IPS-15b (cell line): ENCODE results near the gene EFHC1.

ENCODE experiments used
- H3K27me3 ChIP-seq: one replicate; pipeline ENCODE4 v1.6.1; 2013; ENCODE audit warnings: low read length; ENCODE audit not compliant: control insufficient read depth, insufficient read depth
- H3K36me3 ChIP-seq: one replicate; pipeline ENCODE4 v1.6.1; 2013; ENCODE audit warnings: low read length; ENCODE audit not compliant: control insufficient read depth, insufficient read depth
- H3K4me1 ChIP-seq: one replicate; pipeline ENCODE4 v1.6.1; 2013; ENCODE audit warnings: mild to moderate bottlenecking, low read length; ENCODE audit not compliant: control insufficient read depth, insufficient read depth
- H3K4me3 ChIP-seq: one replicate; pipeline ENCODE4 v1.5.1; 2013; ENCODE audit warnings: low read depth, low read length
- H3K9ac ChIP-seq: one replicate; pipeline ENCODE4 v1.6.1; 2013; ENCODE audit warnings: low read depth, mild to moderate bottlenecking, low read length
- H3K9me3 ChIP-seq: one replicate; pipeline ENCODE4 v1.6.1; 2013; ENCODE audit warnings: mild to moderate bottlenecking, low read length; ENCODE audit not compliant: control insufficient read depth, insufficient read depth

The EFHC1 gene

DNA sequence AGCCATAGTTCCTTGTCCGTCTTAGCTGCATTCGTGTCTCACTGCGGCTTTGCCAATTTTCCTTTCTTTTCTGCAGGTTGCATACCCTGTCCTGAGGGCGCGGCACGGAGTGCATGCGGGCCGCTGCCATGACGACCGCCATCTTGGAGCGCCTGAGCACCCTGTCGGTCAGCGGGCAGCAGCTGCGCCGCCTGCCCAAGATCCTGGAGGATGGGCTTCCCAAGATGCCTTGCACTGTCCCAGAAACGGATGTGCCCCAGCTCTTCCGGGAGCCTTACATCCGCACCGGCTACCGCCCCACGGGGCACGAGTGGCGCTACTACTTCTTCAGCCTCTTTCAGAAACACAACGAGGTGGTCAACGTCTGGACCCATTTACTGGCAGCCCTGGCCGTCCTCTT is 17.1 kb upstream of the EFHC1 start:
- Histone ChIP-seq H3K4me3 (no peak overlapping the region), H3K27me3 (no peaks in the 10 kb centered on the region), H3K36me3 (peaks cover 3% of the 10 kb centered on the region), H3K4me1 (peaks cover 5% of the 10 kb centered on the region), H3K9ac (no peak overlapping the region), H3K9me3 (no peaks in the 10 kb centered on the region)

DNA sequence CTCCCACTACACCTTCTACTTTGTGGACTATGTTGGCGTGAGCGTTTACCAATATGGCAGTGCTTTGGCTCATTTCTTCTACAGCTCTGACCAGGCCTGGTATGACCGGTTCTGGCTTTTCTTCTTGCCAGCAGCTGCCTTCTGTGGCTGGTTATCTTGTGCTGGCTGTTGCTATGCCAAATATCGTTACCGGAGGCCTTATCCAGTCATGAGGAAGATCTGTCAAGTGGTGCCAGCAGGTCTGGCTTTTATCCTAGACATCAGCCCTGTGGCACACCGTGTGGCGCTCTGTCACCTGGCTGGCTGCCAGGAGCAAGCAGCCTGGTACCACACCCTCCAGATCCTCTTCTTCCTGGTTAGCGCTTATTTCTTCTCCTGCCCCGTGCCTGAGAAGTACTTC is 16.5 kb upstream of the EFHC1 start:
- no peaks in the 10 kb centered on the region for H3K9me3 ChIP-seq
- peaks cover 5% of the 10 kb centered on the region for H3K4me1 ChIP-seq
- no peaks in the 10 kb centered on the region for H3K27me3 ChIP-seq
- H3K9ac ChIP-seq = no peak overlapping the region
- no peak overlapping the region for H3K4me3 ChIP-seq
- H3K36me3 ChIP-seq = peaks cover 3% of the 10 kb centered on the region

DNA sequence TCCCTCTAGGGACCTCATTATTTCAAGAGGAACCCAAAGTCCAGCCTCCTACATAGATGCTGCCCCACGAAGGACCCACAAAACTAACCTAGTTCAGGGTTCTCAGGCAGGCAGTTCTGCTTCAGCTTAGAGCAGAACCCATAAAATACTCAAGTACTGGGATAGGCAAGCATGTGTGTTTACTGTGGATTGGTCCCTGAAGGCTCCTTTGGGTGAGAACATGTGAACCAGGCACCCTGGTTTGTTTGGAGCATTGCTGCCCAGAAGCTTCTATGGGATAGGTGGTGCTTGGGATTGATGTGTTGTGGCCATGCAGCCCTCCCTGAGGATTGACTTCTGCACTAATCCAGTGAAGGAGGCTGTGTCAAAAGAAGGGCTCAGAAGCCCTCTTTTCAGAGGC is 14.9 kb upstream of the EFHC1 start:
- Histone ChIP-seq H3K4me3 (no peak overlapping the region), H3K9ac (no peak overlapping the region), H3K36me3 (peaks cover 3% of the 10 kb centered on the region), H3K27me3 (no peaks in the 10 kb centered on the region), H3K9me3 (no peaks in the 10 kb centered on the region), H3K4me1 (peaks cover 1% of the 10 kb centered on the region)

DNA sequence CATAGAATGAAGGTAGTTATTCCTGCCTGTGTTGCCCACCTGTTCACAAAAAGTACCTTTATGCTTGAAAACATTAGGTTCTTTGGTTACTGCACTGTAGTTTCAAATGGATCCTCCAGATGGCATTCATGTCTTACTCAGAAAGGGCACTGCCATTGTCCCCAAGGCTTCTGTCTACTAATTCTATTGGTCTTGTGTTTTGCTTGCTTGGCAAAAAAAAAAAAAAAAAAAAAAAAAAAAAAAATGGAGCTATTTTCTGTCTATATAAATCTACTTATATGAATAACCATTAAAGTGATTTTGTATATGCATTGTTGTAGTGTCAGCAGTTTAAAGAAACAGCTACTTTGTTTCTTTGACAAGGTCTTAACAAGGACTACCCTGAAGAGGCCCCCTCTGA is 12.7 kb upstream of the EFHC1 start:
- Histone ChIP-seq H3K27me3 (no peaks in the 10 kb centered on the region), H3K9me3 (no peaks in the 10 kb centered on the region), H3K36me3 (peaks cover 3% of the 10 kb centered on the region)

DNA sequence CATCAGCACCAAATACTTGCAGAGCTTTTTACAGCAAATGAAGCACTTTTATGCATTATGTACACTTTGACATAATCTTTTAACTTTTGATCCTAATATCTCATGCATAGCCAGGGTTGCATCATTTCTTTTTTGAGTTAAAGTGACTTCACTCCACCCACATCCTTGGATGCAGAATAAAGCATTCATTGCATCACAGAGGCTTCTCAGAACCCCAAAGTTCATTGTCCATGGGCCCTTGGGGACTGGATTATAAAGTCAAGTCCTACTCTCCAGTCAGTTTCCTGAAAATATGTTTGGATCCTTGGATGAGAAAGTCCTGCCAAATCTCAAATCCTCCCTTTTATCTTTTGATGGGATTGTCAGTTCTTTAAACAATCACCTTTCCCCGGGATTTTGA is 10.6 kb upstream of the EFHC1 start:
- H3K4me1 ChIP-seq = no peaks in the 10 kb centered on the region
- no peak overlapping the region for H3K4me3 ChIP-seq
- H3K9me3 ChIP-seq = no peaks in the 10 kb centered on the region
- H3K36me3 ChIP-seq = no peaks in the 10 kb centered on the region
- H3K9ac ChIP-seq = no peak overlapping the region
- no peaks in the 10 kb centered on the region for H3K27me3 ChIP-seq

More for the DNA sequence above, 12.7 kb upstream of the EFHC1 start:
- Histone ChIP-seq H3K4me1 (no peaks in the 10 kb centered on the region), H3K4me3 (no peak overlapping the region), H3K9ac (no peak overlapping the region)

DNA sequence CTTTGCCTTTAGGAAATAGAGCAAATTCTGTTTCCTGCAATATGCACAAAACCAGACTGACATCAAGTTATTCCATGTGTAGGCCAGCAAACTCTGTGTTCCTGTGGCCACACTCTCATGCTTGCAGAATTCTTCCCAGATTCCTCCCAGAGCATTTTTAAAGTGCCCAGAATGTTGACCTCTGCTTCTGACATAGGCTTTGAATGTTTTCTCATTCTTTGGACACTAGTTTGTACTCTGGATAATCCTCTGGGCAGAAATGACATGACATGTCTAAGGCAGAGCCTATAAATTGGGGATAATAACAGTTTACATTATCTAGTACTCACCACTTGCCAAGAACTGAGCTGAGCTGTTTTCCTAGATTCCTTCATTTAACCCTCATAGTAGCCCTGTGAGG is 9.2 kb upstream of the EFHC1 start:
- H3K27me3 ChIP-seq = no peaks in the 10 kb centered on the region
- no peak overlapping the region for H3K4me3 ChIP-seq
- no peaks in the 10 kb centered on the region for H3K9me3 ChIP-seq
- H3K4me1 ChIP-seq = no peaks in the 10 kb centered on the region
- no peak overlapping the region for H3K9ac ChIP-seq
- H3K36me3 ChIP-seq = no peaks in the 10 kb centered on the region

DNA sequence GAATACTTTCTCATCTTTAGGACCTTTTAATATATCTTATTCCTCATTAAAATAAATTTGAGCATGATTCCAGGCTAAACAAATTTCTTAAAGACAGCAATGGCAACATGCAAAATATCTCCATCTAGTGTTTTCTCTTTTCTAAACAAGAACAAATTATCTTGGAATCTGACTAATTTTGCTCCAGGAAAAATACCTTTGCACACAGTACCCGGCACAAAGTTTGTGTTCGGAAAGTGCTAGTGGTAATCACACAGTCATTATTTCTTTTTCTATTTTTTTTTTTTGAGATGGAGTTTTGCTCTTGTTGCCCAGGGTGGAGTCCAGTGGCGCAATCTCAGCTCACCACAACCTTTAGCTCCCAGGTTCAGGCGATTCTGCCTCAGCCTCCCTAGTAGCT is 8.2 kb upstream of the EFHC1 start:
- H3K4me3 ChIP-seq = no peak overlapping the region
- no peaks in the 10 kb centered on the region for H3K36me3 ChIP-seq
- no peaks in the 10 kb centered on the region for H3K9me3 ChIP-seq
- H3K27me3 ChIP-seq = no peaks in the 10 kb centered on the region
- H3K4me1 ChIP-seq = no peaks in the 10 kb centered on the region
- H3K9ac ChIP-seq = no peak overlapping the region

DNA sequence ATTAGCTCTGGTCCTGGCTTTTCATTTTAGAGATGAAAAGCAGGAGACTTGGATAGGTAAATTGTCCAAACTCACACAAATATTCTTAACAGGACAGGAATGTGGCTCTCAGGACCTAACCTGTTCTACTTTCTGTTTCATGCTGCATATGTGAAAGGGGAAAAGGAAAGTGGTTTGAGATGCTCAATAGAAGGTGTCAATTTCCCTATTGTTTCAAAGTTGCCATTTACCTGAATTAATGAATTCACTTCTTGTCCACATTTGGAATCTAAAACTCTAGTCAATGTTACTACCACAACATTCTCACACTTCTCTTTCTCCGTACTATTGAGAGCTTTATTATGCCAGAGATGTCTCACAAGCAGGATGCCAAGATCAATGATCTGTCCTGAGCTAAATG is 4.8 kb upstream of the EFHC1 start:
- no peaks in the 10 kb centered on the region for H3K9me3 ChIP-seq
- H3K27me3 ChIP-seq = no peaks in the 10 kb centered on the region
- H3K9ac ChIP-seq = no peak overlapping the region
- H3K4me3 ChIP-seq = no peak overlapping the region
- H3K4me1 ChIP-seq = peaks cover 2% of the 10 kb centered on the region
- H3K36me3 ChIP-seq = no peaks in the 10 kb centered on the region

DNA sequence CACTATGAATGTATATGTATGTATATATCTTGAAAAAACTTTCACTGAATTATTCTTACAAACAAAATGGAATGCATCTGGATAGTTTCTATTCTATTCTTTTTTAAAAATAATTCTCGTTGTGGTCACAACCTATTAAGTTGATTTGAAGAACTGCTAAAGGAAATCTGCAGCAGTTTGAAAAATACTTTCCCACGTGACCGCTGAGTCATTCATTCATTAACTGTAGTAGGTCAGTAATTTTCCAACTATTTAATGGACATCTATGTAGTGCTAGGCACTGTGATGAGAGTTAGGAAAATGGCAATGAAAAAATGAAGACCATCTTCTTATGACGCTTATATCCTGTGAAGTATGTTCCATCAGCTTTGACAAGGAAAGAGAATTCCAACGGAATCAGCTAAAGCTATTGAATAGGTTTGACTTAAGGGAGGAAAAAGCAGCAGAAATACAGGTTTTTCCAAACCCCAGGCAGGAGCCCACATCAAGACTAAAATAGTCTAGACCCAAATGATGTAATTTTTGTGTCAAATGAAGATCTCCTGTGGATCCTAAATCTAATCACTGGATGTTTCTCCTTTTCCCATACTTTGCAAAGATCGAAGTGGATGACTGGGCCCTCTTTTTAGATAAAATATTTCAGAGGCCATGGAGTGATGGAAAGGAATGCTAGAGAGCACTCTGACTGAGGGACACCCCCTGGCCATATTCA is 4.1 kb upstream of the EFHC1 start:
- Histone ChIP-seq H3K27me3 (no peaks in the 10 kb centered on the region), H3K4me3 (no peak overlapping the region), H3K9me3 (no peaks in the 10 kb centered on the region), H3K4me1 (peaks cover 2% of the 10 kb centered on the region), H3K36me3 (no peaks in the 10 kb centered on the region), H3K9ac (no peak overlapping the region)

DNA sequence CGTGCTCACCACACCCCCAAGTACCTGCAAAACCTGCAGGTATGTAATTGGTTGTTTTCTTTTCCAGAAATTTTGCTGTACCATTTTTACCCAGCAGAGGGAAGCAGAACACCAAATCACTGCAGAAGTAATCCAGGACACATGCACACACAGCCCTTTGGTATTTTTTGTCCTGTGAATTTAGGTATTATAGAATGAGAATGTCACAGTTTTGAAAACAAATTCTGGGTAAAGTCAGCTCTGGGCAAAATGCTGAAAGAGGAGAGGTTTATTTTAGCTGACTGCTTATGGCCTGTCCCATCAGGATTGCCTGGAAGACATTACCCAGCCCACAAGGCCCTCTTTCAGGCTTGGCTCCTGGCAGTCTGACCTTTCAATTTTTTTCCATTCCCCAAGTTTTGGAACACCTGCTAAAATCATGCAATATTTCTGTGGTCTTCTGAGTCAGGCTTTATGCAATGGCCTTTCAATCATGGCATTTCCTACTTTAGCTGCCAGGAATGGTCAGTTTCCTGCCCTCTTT is 3.5 kb upstream of the EFHC1 start:
- no peak overlapping the region for H3K4me3 ChIP-seq
- no peaks in the 10 kb centered on the region for H3K36me3 ChIP-seq
- H3K9ac ChIP-seq = no peak overlapping the region
- no peaks in the 10 kb centered on the region for H3K9me3 ChIP-seq
- peaks cover 2% of the 10 kb centered on the region for H3K4me1 ChIP-seq
- H3K27me3 ChIP-seq = no peaks in the 10 kb centered on the region

DNA sequence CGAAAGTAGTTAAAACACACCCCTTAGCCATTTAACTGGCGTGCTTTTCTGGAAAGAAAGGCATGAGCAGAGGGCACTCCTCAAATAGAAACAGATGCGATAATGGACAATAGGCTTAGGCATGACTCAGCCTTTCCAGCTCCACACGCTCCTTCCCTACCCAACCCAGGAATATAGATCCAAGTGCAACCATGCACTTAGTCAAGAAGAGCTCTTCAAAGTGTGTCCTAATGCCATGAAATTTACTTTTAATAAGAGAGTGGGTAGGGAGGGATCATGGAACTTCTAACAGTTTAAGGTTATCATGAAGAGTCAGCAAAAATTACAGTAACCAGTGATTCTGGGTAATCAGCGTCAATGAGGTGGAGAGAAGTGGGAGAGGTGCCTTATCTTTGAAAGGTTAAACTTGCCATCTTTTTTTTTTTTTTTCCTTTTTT is 2.4 kb upstream of the EFHC1 start:
- no peak overlapping the region for H3K9ac ChIP-seq
- peaks cover 2% of the 10 kb centered on the region for H3K4me1 ChIP-seq
- no peaks in the 10 kb centered on the region for H3K36me3 ChIP-seq
- no peaks in the 10 kb centered on the region for H3K9me3 ChIP-seq
- no peak overlapping the region for H3K4me3 ChIP-seq
- no peaks in the 10 kb centered on the region for H3K27me3 ChIP-seq

DNA sequence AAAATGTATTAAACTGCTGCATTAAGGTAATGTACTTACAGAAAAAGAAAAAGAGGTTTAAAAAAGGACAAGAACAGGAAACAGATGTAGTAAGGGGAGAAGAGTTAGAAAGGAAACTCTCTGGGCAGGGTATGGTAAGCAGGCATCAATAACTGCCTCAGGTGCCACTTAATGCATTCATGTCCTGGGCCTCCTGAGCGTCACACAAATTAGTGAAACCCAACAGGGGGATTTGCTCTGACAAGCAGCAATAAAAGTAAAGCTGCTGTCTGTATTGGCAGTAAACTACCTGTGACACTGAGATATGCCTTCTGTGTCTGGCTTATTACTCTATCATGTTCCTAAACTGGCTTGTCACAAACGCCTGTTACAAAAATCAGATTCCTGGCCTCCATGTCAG is 1.5 kb upstream of the EFHC1 start:
- no peaks in the 10 kb centered on the region for H3K36me3 ChIP-seq
- H3K9ac ChIP-seq = no peak overlapping the region
- no peaks in the 10 kb centered on the region for H3K9me3 ChIP-seq
- H3K4me3 ChIP-seq = no peak overlapping the region
- no peaks in the 10 kb centered on the region for H3K27me3 ChIP-seq
- H3K4me1 ChIP-seq = peaks cover 2% of the 10 kb centered on the region
